Measurements from ENCODE around the gene GUCY2D.

GRCh38 chr17:8016632-8017424 is 14.4 kb downstream of the GUCY2D start:
- TF ChIP-seq CTCF (IDR thresholded peaks at IDR 0.05) (peak in 2 of 4 experiments; percentile 14), POLR2A (IDR thresholded peaks at IDR 0.05) (no peak)
